Measurements from ENCODE around the gene ITPR2. TPM values are rescaled to one million over a fixed set of nuclear protein-coding genes. Genes with fewer than 3 reads are reported as not detected.

Gene ITPR2
- total and polyA plus RNA-seq, 2 of the 13 experiments (the other 11 are each of a cell fraction or from before 2014, with no cell fraction given) = 31.9 to 81.9 TPM

DNA sequence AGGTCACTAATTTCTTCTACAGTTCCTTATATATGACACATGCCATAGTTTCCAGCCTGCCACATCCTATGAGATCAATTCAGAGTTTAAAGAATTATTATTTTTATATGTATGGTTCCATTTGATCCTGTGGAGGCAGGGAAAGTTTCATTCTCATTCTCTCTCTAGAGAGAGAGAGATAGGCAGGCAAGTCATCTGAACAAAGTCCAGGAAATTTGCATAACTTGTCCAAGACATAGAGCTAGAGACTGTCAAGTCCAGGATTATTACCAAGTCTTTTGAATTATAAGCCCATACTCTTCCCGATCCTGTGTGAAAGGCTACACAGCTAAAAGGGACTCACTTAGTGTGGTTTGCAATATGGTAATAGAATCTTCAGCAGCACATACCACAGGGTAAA is 422.3 kb downstream of the ITPR2 start:
- no peak for DNase-seq (ENCODE audit: low spot score)
- TF ChIP-seq ZNF761 (CRISPR knock-in tag; conservative IDR thresholded peaks at IDR 0.05) = no peak
- no peak for TF ChIP-seq HMG20B (CRISPR knock-in tag; conservative IDR thresholded peaks at IDR 0.05)
- no peak for TF ChIP-seq KDM6A (CRISPR knock-in tag; IDR thresholded peaks at IDR 0.05; ENCODE audit: low read depth)
- TF ChIP-seq RFXAP (CRISPR knock-in tag; IDR thresholded peaks at IDR 0.05; ENCODE audit: borderline replicate concordance) = no peak
- no peak for TF ChIP-seq ZNF431 (CRISPR knock-in tag; IDR thresholded peaks at IDR 0.05; ENCODE audit: borderline replicate concordance, low read depth)
- TF ChIP-seq SRSF1 (optimal IDR thresholded peaks at IDR 0.05; ENCODE audit: low read depth, low read length) = no peak
- TF ChIP-seq TCF12 (IDR thresholded peaks at IDR 0.05) = no peak
- no peak for TF ChIP-seq TCF12 (CRISPR knock-in tag; IDR thresholded peaks at IDR 0.05)
- TF ChIP-seq SMARCE1 (IDR thresholded peaks at IDR 0.05; ENCODE audit: borderline replicate concordance) = no peak
- no peak for TF ChIP-seq ZMYM4 (CRISPR knock-in tag; IDR thresholded peaks at IDR 0.05)
- TF ChIP-seq ZNF883 (CRISPR knock-in tag; IDR thresholded peaks at IDR 0.05; ENCODE audit: not compliant biosample characterization) = no peak
- TF ChIP-seq EZH2 (conservative IDR thresholded peaks at IDR 0.05; ENCODE audit: low read depth, low read length) = no peak
- TF ChIP-seq, protein P1, sequence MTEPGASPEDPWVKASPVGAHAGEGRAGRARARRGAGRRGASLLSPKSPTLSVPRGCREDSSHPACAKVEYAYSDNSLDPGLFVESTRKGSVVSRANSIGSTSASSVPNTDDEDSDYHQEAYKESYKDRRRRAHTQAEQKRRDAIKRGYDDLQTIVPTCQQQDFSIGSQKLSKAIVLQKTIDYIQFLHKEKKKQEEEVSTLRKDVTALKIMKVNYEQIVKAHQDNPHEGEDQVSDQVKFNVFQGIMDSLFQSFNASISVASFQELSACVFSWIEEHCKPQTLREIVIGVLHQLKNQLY (CRISPR knock-in tag; IDR thresholded peaks at IDR 0.05) = no peak
- no peak for TF ChIP-seq REPIN1 (CRISPR knock-in tag; IDR thresholded peaks at IDR 0.05; ENCODE audit: borderline replicate concordance, low read depth)
- TF ChIP-seq, protein P2, sequence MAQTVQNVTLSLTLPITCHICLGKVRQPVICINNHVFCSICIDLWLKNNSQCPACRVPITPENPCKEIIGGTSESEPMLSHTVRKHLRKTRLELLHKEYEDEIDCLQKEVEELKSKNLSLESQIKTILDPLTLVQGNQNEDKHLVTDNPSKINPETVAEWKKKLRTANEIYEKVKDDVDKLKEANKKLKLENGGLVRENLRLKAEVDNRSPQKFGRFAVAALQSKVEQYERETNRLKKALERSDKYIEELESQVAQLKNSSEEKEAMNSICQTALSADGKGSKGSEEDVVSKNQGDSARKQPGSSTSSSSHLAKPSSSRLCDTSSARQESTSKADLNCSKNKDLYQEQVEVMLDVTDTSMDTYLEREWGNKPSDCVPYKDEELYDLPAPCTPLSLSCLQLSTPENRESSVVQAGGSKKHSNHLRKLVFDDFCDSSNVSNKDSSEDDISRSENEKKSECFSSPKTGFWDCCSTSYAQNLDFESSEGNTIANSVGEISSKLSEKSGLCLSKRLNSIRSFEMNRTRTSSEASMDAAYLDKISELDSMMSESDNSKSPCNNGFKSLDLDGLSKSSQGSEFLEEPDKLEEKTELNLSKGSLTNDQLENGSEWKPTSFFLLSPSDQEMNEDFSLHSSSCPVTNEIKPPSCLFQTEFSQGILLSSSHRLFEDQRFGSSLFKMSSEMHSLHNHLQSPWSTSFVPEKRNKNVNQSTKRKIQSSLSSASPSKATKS (CRISPR knock-in tag; IDR thresholded peaks at IDR 0.05) = no peak
- Histone ChIP-seq H3K4me1 (ENCODE audit: insufficient read depth, low read length) (no peaks in the 10 kb centered on the region), H3K36me3 (replicated peaks in 1 of 2; ENCODE audit: control insufficient read depth in 1 of 2, insufficient read depth in 2 of 2, low read length in 2 of 2) (peaks cover 21 to 50% of the 10 kb centered on the region in 2 experiments), H3K9me3 (ENCODE audit: low read length) (no peaks in the 10 kb centered on the region), H2AFZ (ENCODE audit: low read length) (no peak overlapping the region), H3K79me2 (ENCODE audit: insufficient read depth, low read length) (no peaks in the 10 kb centered on the region), H3K4me2 (ENCODE audit: low read depth, low read length) (no peak overlapping the region), H3K4me3 (replicated peaks in 1 of 3; ENCODE audit: insufficient read depth in 1 of 3, low read depth in 2 of 3, low read length in 3 of 3) (no peak overlapping the region), H4K20me1 (ENCODE audit: insufficient read depth, low read length) (no peaks in the 10 kb centered on the region), H3K9ac (ENCODE audit: insufficient read depth, low read depth, low read length) (no peak overlapping the region), H3K27me3 (ENCODE audit: control insufficient read depth in 1 of 2, insufficient read depth in 2 of 2, low read length in 2 of 2) (no peaks in the 10 kb centered on the region), H3K27ac (ENCODE audit: extremely low read length, insufficient read depth, low read length) (no peak overlapping the region)
- ATAC-seq = no peak
- POLR2A ChIA-PET = no interaction called here
- BruUV-seq (replicated peaks) = no TSS peak
- in situ Hi-C loops (cut with HindIII; ENCODE audit: extremely low pct_ligation_motif_present, low pct_unique_long_range_greater_than_20kb) (no loop called here), intact Hi-C loops (cut with micrococcal nuclease; ENCODE audit: unreplicated experiment) (no loop called here)
- CTCF ChIA-PET (ENCODE audit: low intra/inter-chr PET ratio, low total read pairs) = no interaction called here
- 92% methylated on average over 1 of the region's 1 CpG for WGBS (ENCODE audit: low lambda C conversion rate)
- no peak for FAIRE-seq
